ENCODE data around the gene TMEM252. TPM values are rescaled to one million over a fixed set of nuclear protein-coding genes. Genes with fewer than 3 reads are reported as not detected.

Gene TMEM252
- total RNA-seq, 1 experiment from 2014 or later = not detected

- Histone ChIP-seq H3K27me3 (ENCODE audit: control insufficient read depth, insufficient read depth, low read length) (peaks cover 50% of the 10 kb centered on the region), H3K4me3 (ENCODE audit: insufficient read depth, low read depth, low read length) (no peak overlapping the region), H3K36me3 (replicated peaks; ENCODE audit: control insufficient read depth, insufficient read depth, low read length) (no peaks in the 10 kb centered on the region)
- no peak for DNase-seq
Measured at GRCh38 chr9:68497629-68498028, 43.1 kb downstream of the TMEM252 start.

DNA sequence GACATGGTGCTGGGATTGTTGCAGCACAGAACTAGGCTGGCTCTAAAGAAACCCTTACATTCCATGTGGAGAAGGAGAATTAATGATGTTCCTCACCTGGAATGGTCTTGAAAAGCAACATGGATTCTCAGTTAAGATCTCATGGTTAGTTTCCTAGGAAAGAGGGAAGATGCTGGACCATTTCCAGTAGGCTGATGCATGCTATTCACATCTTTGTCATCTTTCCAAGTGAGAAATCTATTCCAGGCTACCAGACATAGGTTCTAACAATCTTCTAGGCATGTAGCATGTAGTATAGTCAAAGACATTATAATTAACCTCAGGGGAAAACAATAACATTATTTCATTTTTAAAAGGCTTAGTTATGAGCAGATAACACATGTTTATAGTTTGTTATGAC, 44.3 kb downstream of the TMEM252 start:
- H3K27me3 ChIP-seq (ENCODE audit: control insufficient read depth, insufficient read depth, low read length) = peaks cover 52% of the 10 kb centered on the region
- no peak overlapping the region for H3K4me3 ChIP-seq (ENCODE audit: insufficient read depth, low read depth, low read length)
- no peaks in the 10 kb centered on the region for H3K36me3 ChIP-seq (replicated peaks; ENCODE audit: control insufficient read depth, insufficient read depth, low read length)
- no peak for DNase-seq

DNA sequence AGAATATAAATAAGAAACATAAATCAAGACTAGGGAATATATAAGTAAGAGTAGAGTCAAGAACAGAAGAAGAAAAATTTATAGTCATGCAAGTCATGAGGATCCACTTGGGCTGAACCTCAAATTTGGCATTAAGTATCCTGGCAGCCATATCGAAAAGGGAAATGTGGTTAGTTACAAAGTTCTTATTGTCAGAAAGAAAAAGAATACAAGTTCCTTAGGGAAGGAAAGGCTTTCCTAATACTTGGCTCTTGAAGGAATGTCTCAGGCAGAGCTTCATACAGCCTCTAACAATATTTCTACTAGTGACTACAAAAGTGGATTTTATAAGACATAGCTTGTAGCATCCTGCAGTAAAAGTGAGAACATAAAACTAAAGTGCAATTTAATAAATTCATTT, 45.4 kb downstream of the TMEM252 start:
- H3K27me3 ChIP-seq (ENCODE audit: control insufficient read depth, insufficient read depth, low read length) = peaks cover 47% of the 10 kb centered on the region

DNA sequence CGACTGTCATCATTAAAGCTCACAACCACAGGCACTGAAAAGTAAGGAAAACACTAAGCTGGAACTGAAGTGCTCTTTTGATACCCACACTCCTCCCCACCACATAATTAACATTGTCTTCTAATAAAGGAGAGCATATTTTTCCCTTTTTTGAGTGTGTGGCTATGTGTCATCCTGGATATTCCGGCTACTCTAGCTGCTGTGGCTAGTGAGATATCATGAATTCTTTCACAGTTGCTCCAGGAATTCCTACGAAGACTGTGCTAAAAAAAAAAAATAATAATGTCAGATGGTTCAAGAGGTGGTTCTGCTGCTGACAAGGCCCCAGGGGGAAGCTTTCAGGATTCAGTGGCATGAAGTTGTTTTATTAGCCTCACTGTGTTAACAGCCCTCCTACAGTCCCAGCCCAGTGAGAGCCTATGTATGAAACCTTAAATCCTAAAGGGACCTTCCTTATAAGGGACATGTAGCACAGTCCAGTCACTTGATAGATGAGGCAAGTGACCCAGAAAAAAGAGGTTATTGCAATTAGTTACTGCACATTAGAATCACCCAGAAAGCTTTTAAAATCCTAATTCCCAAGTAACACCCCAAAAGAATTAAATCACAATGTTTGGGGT, 46.6 kb downstream of the TMEM252 start:
- Histone ChIP-seq H3K36me3 (replicated peaks; ENCODE audit: control insufficient read depth, insufficient read depth, low read length) (no peaks in the 10 kb centered on the region), H3K27me3 (ENCODE audit: control insufficient read depth, insufficient read depth, low read length) (peaks cover 44% of the 10 kb centered on the region), H3K4me3 (ENCODE audit: insufficient read depth, low read depth, low read length) (no peak overlapping the region)
- DNase-seq = no peak

More for the DNA sequence above, 45.4 kb downstream of the TMEM252 start:
- Histone ChIP-seq H3K36me3 (replicated peaks; ENCODE audit: control insufficient read depth, insufficient read depth, low read length) (no peaks in the 10 kb centered on the region), H3K4me3 (ENCODE audit: insufficient read depth, low read depth, low read length) (no peak overlapping the region)
- DNase-seq = no peak

DNA sequence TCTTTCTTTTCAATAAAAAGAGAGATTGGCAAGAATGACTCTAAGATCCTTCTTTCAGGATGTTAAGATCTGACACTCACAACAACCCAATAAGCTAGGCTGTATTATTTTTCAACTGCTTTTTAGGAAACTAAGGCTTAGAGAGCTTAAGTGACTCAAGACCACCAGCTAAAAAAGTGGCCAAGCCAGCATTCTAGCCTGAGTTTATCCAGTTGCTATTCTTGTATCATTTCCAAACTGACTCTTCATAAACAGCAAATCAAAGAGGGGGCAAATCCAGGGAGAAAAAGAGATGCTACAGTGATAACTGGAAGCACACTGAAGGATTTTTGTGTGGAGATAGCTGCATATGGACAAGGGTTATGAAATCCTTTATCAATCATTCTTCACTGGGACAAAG, 47.1 kb downstream of the TMEM252 start:
- Histone ChIP-seq H3K4me3 (ENCODE audit: insufficient read depth, low read depth, low read length) (no peak overlapping the region), H3K36me3 (replicated peaks; ENCODE audit: control insufficient read depth, insufficient read depth, low read length) (no peaks in the 10 kb centered on the region), H3K27me3 (ENCODE audit: control insufficient read depth, insufficient read depth, low read length) (peaks cover 41% of the 10 kb centered on the region)
- no peak for DNase-seq

- no peak for DNase-seq
- Histone ChIP-seq H3K36me3 (replicated peaks; ENCODE audit: control insufficient read depth, insufficient read depth, low read length) (no peaks in the 10 kb centered on the region), H3K4me3 (ENCODE audit: insufficient read depth, low read depth, low read length) (no peak overlapping the region), H3K27me3 (ENCODE audit: control insufficient read depth, insufficient read depth, low read length) (peaks cover 41% of the 10 kb centered on the region)
Measured at GRCh38 chr9:68492806-68493205, 47.9 kb downstream of the TMEM252 start.

DNA sequence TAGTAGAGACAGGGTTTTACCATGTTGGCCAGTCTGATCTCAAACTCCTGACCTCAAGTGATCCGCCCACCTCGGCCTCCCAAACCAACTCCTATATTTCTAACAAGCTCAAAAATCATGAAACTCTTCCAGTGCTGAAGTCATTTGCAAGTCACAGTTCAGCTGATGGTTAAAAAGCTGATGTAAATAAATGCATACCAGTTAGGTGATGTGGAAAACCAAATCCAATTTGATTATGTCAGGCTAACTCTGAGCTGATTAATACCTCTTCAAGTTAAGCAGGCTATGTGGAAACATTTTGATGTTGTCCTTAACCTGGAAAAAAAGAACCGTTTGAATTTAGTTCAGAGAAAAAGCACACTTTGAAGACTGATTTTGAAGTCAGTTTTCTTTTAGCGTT, 51.0 kb downstream of the TMEM252 start:
- DNase-seq = no peak
- Histone ChIP-seq H3K27me3 (ENCODE audit: control insufficient read depth, insufficient read depth, low read length) (peaks cover 24% of the 10 kb centered on the region), H3K4me3 (ENCODE audit: insufficient read depth, low read depth, low read length) (no peak overlapping the region), H3K36me3 (replicated peaks; ENCODE audit: control insufficient read depth, insufficient read depth, low read length) (no peaks in the 10 kb centered on the region)

- no peaks in the 10 kb centered on the region for H3K36me3 ChIP-seq (replicated peaks; ENCODE audit: control insufficient read depth, insufficient read depth, low read length)
- peaks cover 20% of the 10 kb centered on the region for H3K27me3 ChIP-seq (ENCODE audit: control insufficient read depth, insufficient read depth, low read length)
- DNase-seq = no peak
- no peak overlapping the region for H3K4me3 ChIP-seq (ENCODE audit: insufficient read depth, low read depth, low read length)
Measured at GRCh38 chr9:68488126-68488525, 52.6 kb downstream of the TMEM252 start.

Other genes starting within 250 kb of the TMEM252 start
- 0.04 TPM in 1 of 2 replicates, not detected in the other for gene FOXD4L3, start 238.0 kb downstream of the TMEM252 start, total RNA-seq (2014; rRNA removed; shearing (Covaris generic))
- gene PGM5, start 184.3 kb downstream of the TMEM252 start, total RNA-seq (2014; rRNA removed; shearing (Covaris generic)) = 0.14 TPM in 1 of 2 replicates, not detected in the other
- gene PIP5K1B, start 164.4 kb upstream of the TMEM252 start, total RNA-seq (2014; rRNA removed; shearing (Covaris generic)) = 1.8 and 2.4 TPM in 2 replicates